ENCODE measurements around the gene GLI3.

The GLI3 gene

DNA sequence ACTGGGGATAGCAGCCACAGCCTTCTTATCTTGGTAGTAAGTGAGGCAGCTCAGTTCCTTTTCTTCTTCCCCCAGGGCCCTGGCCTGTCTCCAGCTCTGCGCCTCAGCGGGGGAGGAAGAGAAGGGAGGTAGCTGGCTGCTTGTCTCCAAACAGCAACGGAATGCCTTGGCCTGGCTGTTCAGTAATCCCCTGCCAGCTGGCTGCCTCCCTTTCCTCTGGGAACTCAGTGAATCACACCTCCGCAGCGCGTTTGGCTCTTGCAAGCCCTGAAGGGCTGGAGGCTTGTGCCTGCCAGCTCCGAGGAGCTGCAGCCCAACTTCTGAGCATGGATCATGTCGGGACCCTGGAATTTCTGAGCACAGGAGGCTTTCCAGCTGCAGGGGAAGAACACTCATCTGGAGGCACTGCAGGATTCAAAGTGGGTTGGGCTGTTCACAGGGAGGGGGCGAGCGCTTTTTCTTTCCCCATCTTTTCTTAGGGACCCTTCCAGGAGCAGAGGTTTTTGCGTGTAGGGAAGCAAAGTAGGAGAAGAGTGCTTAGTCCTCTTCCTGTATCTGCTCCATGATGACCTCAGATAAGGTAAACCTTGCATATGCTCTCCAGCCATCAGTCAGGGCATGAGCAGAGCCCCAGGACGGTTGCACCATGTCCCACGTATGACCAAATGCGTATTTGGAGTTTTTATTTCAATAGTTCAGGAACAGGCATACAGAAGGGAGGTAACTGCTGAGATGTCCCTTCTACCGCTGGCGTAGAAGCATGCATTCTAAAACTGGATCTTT, 280.9 kb downstream of the GLI3 start:
- Histone ChIP-seq H3K4me1 (ENCODE audit: control insufficient read depth in 1 of 2, insufficient read depth in 2 of 2, low read length in 2 of 2) (peaks cover 0 to 12% of the 10 kb centered on the region in 2 donors), H3K9ac (ENCODE audit: low read depth in 1 of 2, low read length in 2 of 2) (no peak overlapping the region), H3K27ac (ENCODE audit: low read depth, low read length) (no peak overlapping the region), H3K9me3 (ENCODE audit: control insufficient read depth in 1 of 2, low read length in 2 of 2) (no peaks in the 10 kb centered on the region), H3K4me3 (ENCODE audit: low read depth in 1 of 2, low read length in 2 of 2) (no peak overlapping the region), H3K36me3 (ENCODE audit: control insufficient read depth in 1 of 2, insufficient read depth in 2 of 2, low read length in 2 of 2) (no peaks in the 10 kb centered on the region), H3K27me3 (ENCODE audit: control insufficient read depth in 1 of 2, insufficient read depth in 2 of 2, low read length in 2 of 2) (no peaks in the 10 kb centered on the region)

DNA sequence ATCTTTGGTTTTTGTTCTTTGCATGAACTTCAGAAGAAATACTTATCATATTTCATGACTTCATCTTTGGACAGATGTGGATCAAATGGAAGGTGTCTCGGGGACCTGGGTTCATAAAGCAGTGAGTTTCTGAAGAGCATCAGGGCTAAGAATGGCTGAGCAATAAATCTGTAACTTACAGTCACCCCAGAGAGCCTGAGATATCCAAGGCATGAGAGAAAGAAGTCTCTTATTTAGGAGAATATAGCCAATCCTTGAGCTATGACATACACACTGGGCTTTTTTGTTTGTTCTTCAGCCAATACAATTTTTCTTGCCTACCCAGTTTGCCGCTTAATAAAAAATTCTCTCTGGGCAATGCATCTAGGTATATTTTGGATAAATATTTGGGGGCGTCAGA, 281.6 kb downstream of the GLI3 start:
- Histone ChIP-seq H3K4me3 (ENCODE audit: low read depth in 1 of 2, low read length in 2 of 2) (no peak overlapping the region), H3K36me3 (ENCODE audit: control insufficient read depth in 1 of 2, insufficient read depth in 2 of 2, low read length in 2 of 2) (no peaks in the 10 kb centered on the region), H3K27ac (ENCODE audit: low read depth, low read length) (no peak overlapping the region), H3K9ac (ENCODE audit: low read depth in 1 of 2, low read length in 2 of 2) (no peak overlapping the region), H3K9me3 (ENCODE audit: control insufficient read depth in 1 of 2, low read length in 2 of 2) (no peaks in the 10 kb centered on the region), H3K4me1 (ENCODE audit: control insufficient read depth in 1 of 2, insufficient read depth in 2 of 2, low read length in 2 of 2) (peaks cover 0 to 12% of the 10 kb centered on the region in 2 donors), H3K27me3 (ENCODE audit: control insufficient read depth in 1 of 2, insufficient read depth in 2 of 2, low read length in 2 of 2) (no peaks in the 10 kb centered on the region)

DNA sequence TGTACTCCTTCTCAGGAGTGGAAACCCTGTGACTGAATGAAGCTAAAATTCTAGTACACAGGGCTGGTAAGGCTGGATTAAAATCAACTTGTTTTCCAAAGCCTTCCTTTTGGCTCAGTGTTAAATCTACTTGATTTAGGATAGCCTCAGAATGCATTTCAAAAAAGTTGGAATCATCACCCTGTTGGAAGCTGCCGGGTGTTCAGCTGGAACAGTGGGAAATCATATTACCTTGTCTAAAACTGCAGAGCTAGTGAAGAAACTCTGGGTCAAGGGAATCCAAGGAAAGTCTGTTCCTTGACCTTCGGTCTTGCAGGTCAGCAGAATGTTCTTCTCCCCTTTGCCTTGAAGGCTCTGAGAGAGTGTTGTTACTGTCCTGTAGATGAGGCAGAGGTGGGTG, 282.0 kb downstream of the GLI3 start:
- Histone ChIP-seq H3K27me3 (ENCODE audit: control insufficient read depth in 1 of 2, insufficient read depth in 2 of 2, low read length in 2 of 2) (no peaks in the 10 kb centered on the region), H3K27ac (ENCODE audit: low read depth, low read length) (no peak overlapping the region), H3K9ac (ENCODE audit: low read depth in 1 of 2, low read length in 2 of 2) (no peak overlapping the region), H3K4me3 (ENCODE audit: low read depth in 1 of 2, low read length in 2 of 2) (no peak overlapping the region), H3K36me3 (ENCODE audit: control insufficient read depth in 1 of 2, insufficient read depth in 2 of 2, low read length in 2 of 2) (no peaks in the 10 kb centered on the region), H3K4me1 (ENCODE audit: control insufficient read depth in 1 of 2, insufficient read depth in 2 of 2, low read length in 2 of 2) (peaks cover 0 to 12% of the 10 kb centered on the region in 2 donors), H3K9me3 (ENCODE audit: control insufficient read depth in 1 of 2, low read length in 2 of 2) (no peaks in the 10 kb centered on the region)

- no peaks in the 10 kb centered on the region for H3K9me3 ChIP-seq (ENCODE audit: control insufficient read depth in 1 of 2, low read length in 2 of 2)
- H3K4me3 ChIP-seq (ENCODE audit: low read depth in 1 of 2, low read length in 2 of 2): no peak overlapping the region
- no peaks in the 10 kb centered on the region for H3K36me3 ChIP-seq (ENCODE audit: control insufficient read depth in 1 of 2, insufficient read depth in 2 of 2, low read length in 2 of 2)
- no peaks in the 10 kb centered on the region for H3K27me3 ChIP-seq (ENCODE audit: control insufficient read depth in 1 of 2, insufficient read depth in 2 of 2, low read length in 2 of 2)
- no peak overlapping the region for H3K9ac ChIP-seq (ENCODE audit: low read depth in 1 of 2, low read length in 2 of 2)
- H3K4me1 ChIP-seq (ENCODE audit: control insufficient read depth in 1 of 2, insufficient read depth in 2 of 2, low read length in 2 of 2): peaks cover 2 to 4% of the 10 kb centered on the region in 2 donors
- no peak overlapping the region for H3K27ac ChIP-seq (ENCODE audit: low read depth, low read length)
These were observed 288.5 kb downstream of the GLI3 start for GRCh38 chr7:41948503-41948902.

DNA sequence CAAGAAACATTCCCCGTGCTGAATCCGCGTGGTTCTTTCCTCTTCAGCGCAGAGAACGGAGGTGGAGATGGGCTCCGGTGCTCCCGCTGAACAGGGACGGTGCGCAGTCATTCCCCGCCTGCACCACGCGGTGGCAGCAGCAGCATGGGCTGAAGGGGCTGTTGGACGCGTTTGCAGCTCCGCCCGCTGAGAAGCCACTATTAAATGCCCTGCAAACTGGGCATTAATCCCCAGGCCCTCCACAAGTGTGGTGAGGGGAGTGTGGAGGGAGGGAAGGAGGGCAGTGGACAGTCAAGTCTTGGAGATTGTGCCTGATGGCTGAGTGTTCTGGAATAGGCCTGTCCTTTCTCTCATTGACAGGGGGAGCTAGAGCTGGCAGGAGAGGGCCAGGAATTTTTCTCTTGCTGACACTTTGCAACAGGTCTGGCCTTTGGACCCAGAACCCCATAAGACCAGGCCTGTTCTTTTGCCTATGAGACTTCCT, 293.9 kb downstream of the GLI3 start:
- H3K4me1 ChIP-seq (ENCODE audit: control insufficient read depth in 1 of 2, insufficient read depth in 2 of 2, low read length in 2 of 2): peaks cover 6 to 14% of the 10 kb centered on the region in 2 donors
- no peaks in the 10 kb centered on the region for H3K9me3 ChIP-seq (ENCODE audit: control insufficient read depth in 1 of 2, low read length in 2 of 2)
- H3K36me3 ChIP-seq (ENCODE audit: control insufficient read depth in 1 of 2, insufficient read depth in 2 of 2, low read length in 2 of 2): no peaks in the 10 kb centered on the region
- peak overlapping the region; percentile 60 to 67 for H3K4me3 ChIP-seq (ENCODE audit: low read depth in 1 of 2, low read length in 2 of 2)
- no peaks in the 10 kb centered on the region for H3K27me3 ChIP-seq (ENCODE audit: control insufficient read depth in 1 of 2, insufficient read depth in 2 of 2, low read length in 2 of 2)
- no peak overlapping the region for H3K27ac ChIP-seq (ENCODE audit: low read depth, low read length)
- H3K9ac ChIP-seq (ENCODE audit: low read depth in 1 of 2, low read length in 2 of 2): peak overlapping the region in 1 of 2 donors; percentile 26

- Histone ChIP-seq H3K4me3 (ENCODE audit: low read depth in 1 of 2, low read length in 2 of 2) (peak overlapping the region; percentile 60 to 67), H3K27ac (ENCODE audit: low read depth, low read length) (no peak overlapping the region), H3K27me3 (ENCODE audit: control insufficient read depth in 1 of 2, insufficient read depth in 2 of 2, low read length in 2 of 2) (no peaks in the 10 kb centered on the region), H3K9me3 (ENCODE audit: control insufficient read depth in 1 of 2, low read length in 2 of 2) (no peaks in the 10 kb centered on the region), H3K36me3 (ENCODE audit: control insufficient read depth in 1 of 2, insufficient read depth in 2 of 2, low read length in 2 of 2) (no peaks in the 10 kb centered on the region), H3K9ac (ENCODE audit: low read depth in 1 of 2, low read length in 2 of 2) (peak overlapping the region; percentile 26 to 41), H3K4me1 (ENCODE audit: control insufficient read depth in 1 of 2, insufficient read depth in 2 of 2, low read length in 2 of 2) (peaks cover 6 to 14% of the 10 kb centered on the region in 2 donors)
These were observed 294.4 kb downstream of the GLI3 start for GRCh38 chr7:41942468-41943093.

DNA sequence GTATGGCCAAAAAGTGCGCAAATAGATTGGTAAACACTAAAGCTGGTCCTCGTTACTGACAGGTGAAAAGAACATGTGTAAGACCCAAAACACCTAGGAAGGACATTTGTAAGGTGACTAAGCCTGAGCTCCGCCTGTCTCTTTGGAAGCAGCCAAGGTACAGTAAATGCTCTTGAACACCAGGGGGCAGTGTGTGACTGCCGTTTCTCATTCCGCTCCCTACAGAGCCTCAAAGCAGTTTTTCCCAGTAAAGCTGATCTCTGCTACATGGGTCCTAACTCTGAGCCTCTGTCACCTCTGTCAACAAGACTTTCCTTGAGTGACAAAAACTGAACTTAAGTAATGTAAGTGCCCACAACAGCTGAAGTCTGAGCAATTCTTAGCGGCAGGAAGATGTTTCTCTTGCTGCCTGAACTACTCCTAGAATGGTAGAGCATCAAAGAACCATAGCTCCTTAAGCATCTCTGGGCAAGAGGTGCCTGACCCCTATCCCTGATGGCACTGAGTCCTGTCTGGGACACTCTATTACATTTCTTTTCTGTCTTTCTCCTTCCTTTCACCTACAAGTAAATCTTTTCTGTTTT, 296.2 kb downstream of the GLI3 start:
- no peak overlapping the region for H3K27ac ChIP-seq (ENCODE audit: low read depth, low read length)
- H3K4me1 ChIP-seq (ENCODE audit: control insufficient read depth in 1 of 2, insufficient read depth in 2 of 2, low read length in 2 of 2): peaks cover 6 to 14% of the 10 kb centered on the region in 2 donors
- no peak overlapping the region for H3K4me3 ChIP-seq (ENCODE audit: low read depth in 1 of 2, low read length in 2 of 2)
- H3K9ac ChIP-seq (ENCODE audit: low read depth in 1 of 2, low read length in 2 of 2): no peak overlapping the region
- no peaks in the 10 kb centered on the region for H3K9me3 ChIP-seq (ENCODE audit: control insufficient read depth in 1 of 2, low read length in 2 of 2)
- no peaks in the 10 kb centered on the region for H3K36me3 ChIP-seq (ENCODE audit: control insufficient read depth in 1 of 2, insufficient read depth in 2 of 2, low read length in 2 of 2)
- H3K27me3 ChIP-seq (ENCODE audit: control insufficient read depth in 1 of 2, insufficient read depth in 2 of 2, low read length in 2 of 2): no peaks in the 10 kb centered on the region

- H3K4me1 ChIP-seq (ENCODE audit: control insufficient read depth in 1 of 2, insufficient read depth in 2 of 2, low read length in 2 of 2): peaks cover 3 to 9% of the 10 kb centered on the region in 2 donors
- no peak overlapping the region for H3K4me3 ChIP-seq (ENCODE audit: low read depth in 1 of 2, low read length in 2 of 2)
- no peaks in the 10 kb centered on the region for H3K27me3 ChIP-seq (ENCODE audit: control insufficient read depth in 1 of 2, insufficient read depth in 2 of 2, low read length in 2 of 2)
These were observed 298.6 kb downstream of the GLI3 start for GRCh38 chr7:41938371-41938770.

GRCh38 chr7:41933427-41933826, 303.6 kb downstream of the GLI3 start:
- Histone ChIP-seq H3K4me3 (ENCODE audit: low read depth in 1 of 2, low read length in 2 of 2) (no peak overlapping the region), H3K9me3 (ENCODE audit: control insufficient read depth in 1 of 2, low read length in 2 of 2) (no peaks in the 10 kb centered on the region), H3K9ac (ENCODE audit: low read depth in 1 of 2, low read length in 2 of 2) (no peak overlapping the region)

More at GRCh38 chr7:41938371-41938770, 298.6 kb downstream of the GLI3 start:
- no peak overlapping the region for H3K27ac ChIP-seq (ENCODE audit: low read depth, low read length)
- H3K36me3 ChIP-seq (ENCODE audit: control insufficient read depth in 1 of 2, insufficient read depth in 2 of 2, low read length in 2 of 2): no peaks in the 10 kb centered on the region
- no peak overlapping the region for H3K9ac ChIP-seq (ENCODE audit: low read depth in 1 of 2, low read length in 2 of 2)
- H3K9me3 ChIP-seq (ENCODE audit: control insufficient read depth in 1 of 2, low read length in 2 of 2): no peaks in the 10 kb centered on the region

GRCh38 chr7:41931263-41931646, 305.8 kb downstream of the GLI3 start:
- H3K27me3 ChIP-seq (ENCODE audit: control insufficient read depth in 1 of 2, insufficient read depth in 2 of 2, low read length in 2 of 2): no peaks in the 10 kb centered on the region
- no peak overlapping the region for H3K4me3 ChIP-seq (ENCODE audit: low read depth in 1 of 2, low read length in 2 of 2)
- no peaks in the 10 kb centered on the region for H3K36me3 ChIP-seq (ENCODE audit: control insufficient read depth in 1 of 2, insufficient read depth in 2 of 2, low read length in 2 of 2)
- no peaks in the 10 kb centered on the region for H3K4me1 ChIP-seq (ENCODE audit: control insufficient read depth in 1 of 2, insufficient read depth in 2 of 2, low read length in 2 of 2)
- H3K27ac ChIP-seq (ENCODE audit: low read depth, low read length): no peak overlapping the region
- H3K9me3 ChIP-seq (ENCODE audit: control insufficient read depth in 1 of 2, low read length in 2 of 2): no peaks in the 10 kb centered on the region
- no peak overlapping the region for H3K9ac ChIP-seq (ENCODE audit: low read depth in 1 of 2, low read length in 2 of 2)

More at GRCh38 chr7:41933427-41933826, 303.6 kb downstream of the GLI3 start:
- Histone ChIP-seq H3K27ac (ENCODE audit: low read depth, low read length) (no peak overlapping the region), H3K4me1 (ENCODE audit: control insufficient read depth in 1 of 2, insufficient read depth in 2 of 2, low read length in 2 of 2) (no peaks in the 10 kb centered on the region), H3K36me3 (ENCODE audit: control insufficient read depth in 1 of 2, insufficient read depth in 2 of 2, low read length in 2 of 2) (no peaks in the 10 kb centered on the region), H3K27me3 (ENCODE audit: control insufficient read depth in 1 of 2, insufficient read depth in 2 of 2, low read length in 2 of 2) (no peaks in the 10 kb centered on the region)

Measured in duodenal mucosa (tissue), 2 donors.